Immature natural killer cell (primary cell): ENCODE measurements around the gene SAMD8. TPM values are rescaled to one million over a fixed set of nuclear protein-coding genes. Genes with fewer than 3 reads are reported as not detected.
A peak's percentile ranks its signal among the peaks of the same experiment; 100 is the strongest.

Experiments used
- DNase-seq, 3 donors: peaks; one replicate each; pipeline ENCODE4 v3.0.0; 2022; ENCODE audit warnings: mixed read lengths in 1 of 3
- H3K27ac Mint-ChIP-seq, 6 donors: one replicate each; pipeline ENCODE4 v1.8.0; 2020; ENCODE audit warnings: mixed read lengths in 6 of 6, mild to moderate bottlenecking in 5 of 6, inconsistent platforms in 4 of 6, moderate library complexity in 3 of 6
- H3K27me3 Mint-ChIP-seq, 3 donors: one replicate each; pipeline ENCODE4 v1.8.0; 2020 to 2021; ENCODE audit warnings: low read depth in 3 of 3, mild to moderate bottlenecking in 3 of 3, mixed read lengths in 3 of 3, moderate library complexity in 3 of 3, inconsistent platforms in 1 of 3
- H3K36me3 Mint-ChIP-seq, 3 donors: one replicate each; pipeline ENCODE4 v1.8.0; 2020; ENCODE audit warnings: mixed read lengths in 3 of 3, inconsistent platforms in 2 of 3, mild to moderate bottlenecking in 2 of 3
- H3K4me1 Mint-ChIP-seq, 2 donors: one replicate each; pipeline ENCODE4 v1.8.0; 2020; ENCODE audit warnings: inconsistent platforms in 2 of 2, mild to moderate bottlenecking in 2 of 2, mixed read lengths in 2 of 2, moderate library complexity in 1 of 2
- H3K4me3 Mint-ChIP-seq, 5 donors: one replicate each; pipeline ENCODE4 v1.8.0; 2020; ENCODE audit warnings: mild to moderate bottlenecking in 5 of 5, mixed read lengths in 5 of 5, inconsistent platforms in 3 of 5, moderate library complexity in 3 of 5
- H3K9me3 Mint-ChIP-seq, 6 donors: one replicate each; pipeline ENCODE4 v1.8.0; 2020; ENCODE audit warnings: mild to moderate bottlenecking in 6 of 6, mixed read lengths in 6 of 6, inconsistent platforms in 4 of 6, moderate library complexity in 3 of 6
- polyA plus RNA-seq, 3 donors: library from polyadenylated mRNA; unstranded; fragments of 300-500 nt; fragmentation: Illumina TruSeq; gene quantifications; one replicate each; pipeline ENCODE4 v1.2.3, GENCODE V29; 2021

The SAMD8 gene
- polyA plus RNA-seq, 3 donors from 2014 or later: 5.2 to 12.6 (median 9.8) TPM

DNA sequence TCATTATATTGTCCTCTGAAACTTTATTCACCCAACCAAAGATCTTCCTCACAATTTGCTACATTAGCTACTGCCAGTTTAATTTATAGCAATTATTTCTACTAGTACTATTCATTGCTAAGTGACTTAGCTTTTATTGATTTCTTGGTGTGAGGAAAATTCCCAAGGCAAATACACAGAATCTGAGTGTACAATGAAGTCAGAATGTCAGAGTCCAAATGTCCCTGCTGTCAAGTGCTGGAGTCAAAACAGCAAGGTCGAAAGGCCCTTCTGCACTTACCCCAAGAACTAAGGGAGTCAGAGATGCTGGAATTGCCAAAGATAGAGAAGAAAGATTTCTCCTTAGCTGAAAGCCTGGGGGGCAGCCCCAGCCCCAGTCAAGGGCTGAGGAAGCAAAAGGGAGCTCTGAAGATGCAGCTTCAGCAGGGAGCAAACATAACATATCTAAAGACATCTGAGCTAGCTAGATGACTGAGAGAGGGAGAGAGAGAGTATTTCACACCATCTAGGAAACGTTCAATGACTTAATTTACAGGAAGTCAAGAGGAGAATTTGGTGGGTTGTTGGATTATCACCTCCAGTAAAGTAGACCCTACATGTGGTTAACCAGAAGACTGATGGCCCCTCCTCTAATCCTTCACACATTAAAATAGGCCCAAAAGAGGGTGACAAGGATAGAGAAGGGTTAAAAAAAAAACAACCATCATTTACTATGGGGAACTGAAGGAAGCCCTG, 36.6 kb upstream of the SAMD8 start:
- no peaks in the 10 kb centered on the region for H3K36me3 Mint-ChIP-seq
- H3K4me3 Mint-ChIP-seq: peak overlapping the region; percentile 1 to 47 (median 19)
- H3K9me3 Mint-ChIP-seq: no peaks in the 10 kb centered on the region
- H3K27ac Mint-ChIP-seq: peak overlapping the region; percentile 24 to 46 (median 38)
- H3K27me3 Mint-ChIP-seq: peaks cover 0 to 2% (median 1%) of the 10 kb centered on the region in 3 donors
- DNase-seq: peak in 1 of 3 donors; percentile 11
- peaks cover 22 to 26% of the 10 kb centered on the region in 2 donors for H3K4me1 Mint-ChIP-seq

DNA sequence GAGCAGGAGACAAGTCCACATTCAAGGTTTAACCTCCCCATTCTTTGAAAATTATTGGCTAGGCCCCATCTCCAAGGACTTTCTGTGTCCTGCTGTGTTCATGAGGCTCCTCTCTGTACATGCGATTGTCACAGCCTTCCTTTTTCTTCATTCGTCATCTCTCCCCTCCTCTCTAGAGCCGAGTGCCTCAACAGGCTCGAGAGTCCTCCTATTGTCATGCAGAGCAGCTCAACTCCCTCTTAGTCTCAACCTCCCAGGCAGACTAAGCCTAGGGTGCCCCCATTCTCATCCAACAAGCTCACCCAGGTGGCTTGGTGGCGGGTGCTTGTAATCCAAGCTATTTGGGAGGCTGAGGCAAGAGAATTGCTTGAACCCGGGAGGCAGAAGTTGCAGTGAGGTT, 35.1 kb upstream of the SAMD8 start:
- peaks cover 0 to 3% (median 0%) of the 10 kb centered on the region in 6 donors for H3K9me3 Mint-ChIP-seq
- no peak for DNase-seq
- H3K36me3 Mint-ChIP-seq: no peaks in the 10 kb centered on the region
- H3K4me3 Mint-ChIP-seq: no peak overlapping the region
- H3K4me1 Mint-ChIP-seq: peaks cover 22 to 26% of the 10 kb centered on the region in 2 donors
- H3K27ac Mint-ChIP-seq: peak overlapping the region in 1 of 6 donors; percentile 63
- H3K27me3 Mint-ChIP-seq: peaks cover 0 to 2% (median 1%) of the 10 kb centered on the region in 3 donors

DNA sequence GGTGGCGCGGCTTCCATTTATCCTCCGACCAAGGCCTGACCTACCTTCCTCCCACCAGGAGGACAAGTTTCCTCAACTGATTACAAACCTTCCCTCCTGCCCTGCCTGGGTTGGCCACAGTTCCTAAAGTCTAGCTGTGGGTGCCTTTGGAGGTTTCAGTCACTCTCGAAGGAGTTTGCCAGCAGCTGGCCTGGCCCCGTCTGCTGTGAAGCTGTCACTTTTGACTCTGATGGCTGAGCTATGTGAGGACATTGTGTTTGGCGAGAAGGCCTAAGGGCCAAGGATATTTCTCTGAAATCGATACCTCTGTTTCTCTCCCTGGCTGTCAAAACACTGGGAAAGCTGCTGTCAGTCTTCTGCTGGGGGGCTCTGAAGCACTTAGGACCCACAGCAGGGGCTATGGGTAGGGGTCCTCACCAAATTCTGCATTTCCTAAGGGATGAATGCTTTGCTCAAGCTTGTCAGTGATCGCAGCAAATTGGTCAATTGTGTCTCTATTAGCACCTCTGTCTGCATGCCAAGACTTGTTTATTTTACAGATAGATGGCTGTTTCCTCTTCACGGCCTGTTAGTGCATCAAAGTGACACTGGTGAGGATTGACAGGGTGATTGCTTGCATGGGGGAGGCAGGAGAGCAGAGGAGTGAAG, 31.9 kb upstream of the SAMD8 start:
- Mint-ChIP-seq H3K4me1 (peaks cover 13 to 16% of the 10 kb centered on the region in 2 donors), H3K27ac (no peak overlapping the region), H3K36me3 (peaks cover 0 to 3% (median 0%) of the 10 kb centered on the region in 3 donors), H3K9me3 (peaks cover 0 to 5% (median 0%) of the 10 kb centered on the region in 6 donors), H3K4me3 (no peak overlapping the region), H3K27me3 (peaks cover 0 to 2% (median 0%) of the 10 kb centered on the region in 3 donors)
- DNase-seq: no peak

DNA sequence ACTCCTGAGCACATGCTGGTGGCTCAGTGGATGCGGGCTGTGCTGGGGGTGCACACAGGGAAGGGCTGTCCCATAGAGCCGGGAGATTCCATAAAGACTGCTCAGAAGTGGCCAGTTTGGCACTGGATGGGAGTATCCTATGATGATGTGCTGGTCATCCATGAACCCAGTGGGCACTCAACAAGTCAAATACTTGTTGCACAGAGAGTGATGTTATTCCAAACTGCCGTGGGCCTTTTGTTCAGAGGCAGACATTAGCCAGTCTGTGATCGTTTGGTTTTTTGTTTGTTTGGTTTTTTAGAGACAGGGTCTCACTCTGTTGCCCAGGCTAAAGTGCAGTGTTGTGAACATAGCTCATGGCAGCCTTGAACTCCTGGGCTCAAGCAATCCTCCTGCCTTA, 30.9 kb upstream of the SAMD8 start:
- Mint-ChIP-seq H3K27ac (no peak overlapping the region), H3K27me3 (peaks cover 0 to under 1% (median 0%) of the 10 kb centered on the region in 3 donors), H3K36me3 (peaks cover 0 to 3% (median 0%) of the 10 kb centered on the region in 3 donors), H3K4me1 (peaks cover 3 to 6% of the 10 kb centered on the region in 2 donors), H3K9me3 (peaks cover 0 to 5% (median 0%) of the 10 kb centered on the region in 6 donors), H3K4me3 (no peak overlapping the region)
- DNase-seq: no peak

DNA sequence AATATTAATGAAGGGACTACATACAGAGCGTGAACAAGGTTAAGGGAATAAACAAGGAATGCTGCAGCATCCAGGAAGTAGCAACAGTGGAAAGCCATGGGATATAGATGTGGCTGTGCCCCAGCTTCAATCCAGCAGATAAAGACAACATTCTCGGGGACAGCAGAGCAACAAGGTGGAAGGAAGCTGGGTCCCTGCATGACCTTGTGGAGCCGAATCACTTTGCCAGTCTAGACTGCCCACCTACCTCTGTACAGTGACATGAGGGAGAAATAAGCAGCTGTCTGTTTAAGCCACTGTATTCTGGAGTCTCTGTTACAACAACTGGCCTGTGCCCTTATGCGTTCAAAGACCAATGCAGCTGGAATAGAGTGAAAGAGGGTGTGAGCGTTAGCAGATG, 30.1 kb upstream of the SAMD8 start:
- peaks cover 0 to 3% (median 0%) of the 10 kb centered on the region in 3 donors for H3K36me3 Mint-ChIP-seq

DNA sequence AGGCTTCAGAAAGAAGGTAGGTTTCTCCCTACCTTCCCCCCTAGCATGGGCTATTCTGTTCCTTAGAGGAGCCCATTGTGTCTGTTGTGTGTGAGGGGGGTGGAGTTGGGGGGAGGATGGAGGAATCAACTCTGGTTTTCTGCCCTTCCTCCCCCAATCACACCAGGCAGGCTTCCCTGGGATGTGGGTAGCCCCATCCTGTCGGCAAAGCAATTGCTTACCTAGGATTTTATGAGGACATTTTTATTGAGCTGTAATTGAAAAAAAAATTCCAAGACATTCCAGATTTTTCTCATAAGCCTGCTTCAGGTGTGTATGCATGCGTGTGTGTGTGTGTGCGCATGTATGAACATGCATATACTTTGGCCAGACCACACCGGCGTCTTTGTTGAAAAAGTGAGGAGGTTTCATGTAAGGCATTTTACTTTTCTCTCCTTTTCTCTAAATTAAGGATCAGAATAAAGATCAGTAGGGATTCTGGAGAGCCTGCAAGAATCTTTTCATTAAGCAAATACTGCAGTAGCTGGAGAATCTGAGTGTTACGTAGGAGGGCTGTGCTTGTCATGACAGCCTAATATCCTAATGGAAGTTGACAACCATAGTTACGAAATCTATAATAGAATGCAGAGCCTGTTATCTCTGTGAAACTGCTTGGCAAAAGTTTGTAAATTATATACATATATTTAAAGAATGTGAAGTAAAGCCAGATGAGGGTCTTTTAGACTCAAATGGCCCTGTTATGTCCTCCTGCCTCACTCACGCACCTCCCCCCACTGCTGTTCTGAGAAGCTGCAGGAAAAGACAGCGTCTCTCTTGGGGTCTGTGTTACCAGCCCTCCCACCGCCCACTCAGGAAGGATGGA, 27.3 kb upstream of the SAMD8 start:
- peaks cover 0 to 3% (median 0%) of the 10 kb centered on the region in 3 donors for H3K36me3 Mint-ChIP-seq
- peaks cover 1 to 5% (median 1%) of the 10 kb centered on the region in 3 donors for H3K27me3 Mint-ChIP-seq
- no peak overlapping the region for H3K27ac Mint-ChIP-seq
- no peaks in the 10 kb centered on the region for H3K4me1 Mint-ChIP-seq
- no peak overlapping the region for H3K4me3 Mint-ChIP-seq
- no peak for DNase-seq
- peaks cover 0 to 5% (median 0%) of the 10 kb centered on the region in 6 donors for H3K9me3 Mint-ChIP-seq

More for the DNA sequence above, 30.1 kb upstream of the SAMD8 start:
- Mint-ChIP-seq H3K4me3 (no peak overlapping the region), H3K27me3 (peaks cover 0 to 1% (median 0%) of the 10 kb centered on the region in 3 donors), H3K9me3 (peaks cover 0 to 5% (median 0%) of the 10 kb centered on the region in 6 donors), H3K4me1 (peaks cover 1 to 2% of the 10 kb centered on the region in 2 donors), H3K27ac (no peak overlapping the region)
- DNase-seq: no peak

DNA sequence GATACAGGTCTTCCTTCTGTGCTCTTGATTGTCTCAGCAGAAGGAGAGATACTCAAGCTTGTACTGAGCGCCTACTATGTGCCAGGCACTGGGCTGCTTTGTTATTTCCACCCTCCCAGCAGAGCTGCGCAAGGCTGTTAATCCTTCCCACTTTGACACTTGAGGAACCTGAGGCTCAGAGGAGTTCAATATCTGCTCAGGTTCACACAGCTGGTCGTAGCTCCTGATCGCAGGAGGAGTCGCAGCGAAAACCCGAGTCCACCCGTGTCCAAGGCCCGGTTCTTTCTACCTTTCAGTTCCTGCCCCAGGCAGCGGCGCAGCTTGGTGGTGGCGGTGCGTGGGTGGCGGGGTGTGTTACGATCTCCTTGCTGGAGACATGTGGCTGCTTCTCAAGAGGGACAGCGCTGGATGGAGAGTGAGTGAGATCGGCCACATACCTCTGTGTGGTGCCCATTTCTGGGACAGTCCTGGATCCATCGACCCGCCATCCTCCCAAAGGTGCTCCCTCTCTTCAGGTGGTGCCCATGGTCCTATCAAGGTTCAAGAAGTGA, 26.5 kb upstream of the SAMD8 start:
- Mint-ChIP-seq H3K27me3 (peaks cover 1 to 5% (median 1%) of the 10 kb centered on the region in 3 donors), H3K36me3 (peaks cover 0 to 3% (median 0%) of the 10 kb centered on the region in 3 donors), H3K27ac (no peak overlapping the region), H3K9me3 (peaks cover 0 to 5% (median 0%) of the 10 kb centered on the region in 6 donors), H3K4me3 (no peak overlapping the region), H3K4me1 (no peaks in the 10 kb centered on the region)
- no peak for DNase-seq

DNA sequence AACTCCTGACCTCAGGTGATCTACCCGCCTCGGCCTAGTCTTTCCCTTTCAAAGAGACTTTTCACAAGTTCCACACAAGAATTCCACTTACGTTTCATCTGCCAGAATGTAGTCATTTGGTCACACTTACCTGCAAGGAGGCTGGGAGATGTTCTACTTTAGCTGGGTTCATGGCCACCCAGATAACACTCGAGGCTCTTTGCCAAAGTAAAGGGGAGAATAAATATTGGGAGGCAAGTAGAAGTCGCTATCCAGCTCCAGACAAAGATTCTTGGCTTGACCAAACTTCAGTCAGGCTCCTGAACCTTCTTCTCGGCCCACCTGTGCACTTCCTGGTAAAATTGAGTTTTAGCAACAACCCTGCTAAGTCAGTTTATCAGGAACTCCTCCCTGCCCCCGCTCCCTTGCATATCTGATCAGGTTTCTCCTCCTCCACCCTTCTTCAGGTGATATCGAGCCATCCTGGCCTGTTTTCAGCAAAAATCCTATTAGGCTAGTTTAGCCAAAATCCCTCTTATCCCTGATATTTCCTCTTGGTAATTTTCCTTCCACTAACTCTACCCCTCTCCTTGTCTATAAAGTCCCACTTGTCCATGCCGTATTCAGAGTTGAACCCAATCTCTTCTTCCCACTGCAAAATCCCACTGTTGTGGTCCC, 25.1 kb upstream of the SAMD8 start:
- Mint-ChIP-seq H3K36me3 (peaks cover 0 to 3% (median 0%) of the 10 kb centered on the region in 3 donors), H3K27me3 (peaks cover 1 to 5% (median 1%) of the 10 kb centered on the region in 3 donors), H3K4me3 (no peak overlapping the region), H3K27ac (peak overlapping the region in 1 of 6 donors; percentile 42), H3K9me3 (peaks cover 0 to 1% (median 0%) of the 10 kb centered on the region in 6 donors), H3K4me1 (no peaks in the 10 kb centered on the region)
- no peak for DNase-seq

DNA sequence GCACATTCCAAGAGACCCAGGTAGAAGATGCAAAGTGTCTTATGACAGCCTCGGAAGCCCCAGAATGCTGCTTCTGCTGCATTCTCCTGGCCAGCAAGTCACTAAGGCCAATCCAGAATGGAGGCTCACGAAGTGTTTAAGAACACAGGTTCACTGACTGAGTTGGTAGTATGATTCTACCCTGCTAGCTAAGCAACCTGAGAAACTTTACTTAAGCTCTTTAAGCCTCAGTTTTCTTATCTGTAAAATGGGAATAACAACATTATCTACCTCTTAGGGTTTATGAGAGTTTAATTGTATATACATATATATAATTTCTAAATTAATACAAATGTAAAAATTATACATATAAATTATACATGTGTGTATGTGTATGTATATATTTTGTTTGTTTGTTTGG, 22.8 kb upstream of the SAMD8 start:
- DNase-seq: no peak
- Mint-ChIP-seq H3K4me3 (no peak overlapping the region), H3K36me3 (no peaks in the 10 kb centered on the region), H3K4me1 (no peaks in the 10 kb centered on the region), H3K27ac (no peak overlapping the region), H3K27me3 (peaks cover 1 to 5% (median 1%) of the 10 kb centered on the region in 3 donors), H3K9me3 (no peaks in the 10 kb centered on the region)

DNA sequence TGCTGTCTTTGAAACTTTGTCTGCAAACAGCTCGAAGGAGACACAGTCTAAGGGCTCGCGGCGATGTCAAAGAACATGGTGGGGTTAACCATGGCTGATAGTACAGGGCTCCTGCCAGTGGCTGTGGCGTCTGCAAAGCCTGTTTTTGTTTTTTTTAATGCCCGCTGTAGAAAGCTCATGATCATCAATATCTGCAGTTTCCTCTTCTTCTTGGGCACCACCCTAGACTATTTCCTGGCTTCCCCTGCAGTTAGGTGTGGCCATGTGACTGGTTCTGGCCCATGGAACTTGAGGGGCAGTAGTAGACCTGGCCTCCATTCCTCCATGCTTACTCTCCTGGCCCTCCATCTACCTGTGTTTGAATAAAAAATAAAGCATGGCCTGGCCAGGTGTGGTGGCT, 21.8 kb upstream of the SAMD8 start:
- Mint-ChIP-seq H3K27ac (no peak overlapping the region), H3K4me1 (no peaks in the 10 kb centered on the region), H3K27me3 (peaks cover 1 to 5% (median 1%) of the 10 kb centered on the region in 3 donors), H3K36me3 (no peaks in the 10 kb centered on the region), H3K9me3 (no peaks in the 10 kb centered on the region), H3K4me3 (no peak overlapping the region)
- DNase-seq: no peak

DNA sequence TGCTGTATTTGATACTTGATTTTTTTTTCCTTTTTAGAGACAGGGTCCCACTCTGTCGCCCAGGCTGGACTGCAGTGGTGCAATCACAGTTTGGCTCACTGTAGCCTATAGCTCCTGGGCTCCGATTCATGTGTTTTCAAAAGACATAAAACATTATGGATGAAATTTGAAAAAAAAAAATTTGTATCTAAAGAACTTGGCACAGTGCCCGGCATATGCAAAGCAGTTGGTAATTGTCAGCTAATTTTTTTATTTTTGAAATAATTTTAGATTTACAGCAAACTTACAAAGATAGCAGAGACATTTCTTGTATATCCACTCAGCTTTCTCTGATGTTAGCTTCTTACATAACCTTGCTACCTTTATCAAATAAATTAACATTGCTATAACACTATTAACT, 20.3 kb upstream of the SAMD8 start:
- Mint-ChIP-seq H3K4me3 (no peak overlapping the region), H3K27me3 (peaks cover 0 to 5% (median 1%) of the 10 kb centered on the region in 3 donors), H3K9me3 (no peaks in the 10 kb centered on the region), H3K36me3 (no peaks in the 10 kb centered on the region), H3K27ac (no peak overlapping the region), H3K4me1 (no peaks in the 10 kb centered on the region)
- no peak for DNase-seq

DNA sequence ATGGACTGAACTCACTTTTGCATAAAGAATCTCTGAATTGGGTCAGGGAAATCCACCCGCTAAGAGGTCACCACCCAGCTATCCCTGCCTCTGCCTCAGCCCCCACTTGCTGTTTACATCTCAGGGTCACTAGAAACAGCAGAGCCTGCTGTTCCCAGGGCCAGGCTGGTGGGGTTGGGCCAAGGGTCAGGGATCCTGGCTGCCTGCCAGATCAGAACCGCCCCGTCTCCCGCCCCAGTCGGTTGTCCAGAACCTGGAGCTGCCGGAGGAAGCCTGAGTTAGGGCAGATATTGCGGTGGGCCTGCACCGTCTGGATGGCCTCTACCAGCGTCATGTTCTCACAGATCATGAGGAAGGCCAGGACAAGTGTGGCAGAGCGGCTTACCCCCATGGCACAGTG, 17.0 kb upstream of the SAMD8 start:
- DNase-seq: no peak
- Mint-ChIP-seq H3K36me3 (no peaks in the 10 kb centered on the region), H3K27ac (no peak overlapping the region), H3K9me3 (no peaks in the 10 kb centered on the region), H3K4me3 (no peak overlapping the region), H3K27me3 (no peaks in the 10 kb centered on the region), H3K4me1 (no peaks in the 10 kb centered on the region)

DNA sequence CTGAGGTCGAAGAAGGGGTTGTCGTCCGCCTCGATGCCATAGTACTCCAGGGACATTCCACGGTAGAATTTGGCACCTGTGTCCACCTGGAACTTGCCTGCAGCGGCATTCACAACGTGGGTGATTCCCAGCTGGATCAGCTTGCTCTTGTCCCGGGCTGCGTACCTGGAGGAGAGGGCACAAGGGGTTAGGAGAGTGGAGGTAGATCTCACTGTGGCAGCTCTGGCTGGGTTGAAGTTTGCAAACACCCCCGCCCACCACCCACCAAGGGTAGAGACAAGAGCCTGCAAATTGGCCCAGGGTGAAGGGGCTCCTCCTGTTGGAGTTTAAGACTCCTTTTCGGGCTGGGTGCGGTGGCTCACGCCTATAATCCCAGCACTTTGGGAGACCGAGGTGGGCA, 15.8 kb upstream of the SAMD8 start:
- H3K9me3 Mint-ChIP-seq: no peaks in the 10 kb centered on the region
- no peak for DNase-seq
- no peaks in the 10 kb centered on the region for H3K4me1 Mint-ChIP-seq
- H3K4me3 Mint-ChIP-seq: no peak overlapping the region
- H3K27ac Mint-ChIP-seq: no peak overlapping the region
- no peaks in the 10 kb centered on the region for H3K36me3 Mint-ChIP-seq
- no peaks in the 10 kb centered on the region for H3K27me3 Mint-ChIP-seq
